Right kidney (tissue), 1 donor: ENCODE results near the gene CNPY4.
A peak's percentile ranks its signal among the peaks of the same experiment; 100 is the strongest.
"Not testable (repeated sequence)": the region's sequence is repeated elsewhere in the genome, so short reads cannot be mapped to it uniquely, and the experiment has no call there.

ENCODE experiments used
- DNase-seq: peaks from one replicate; pipeline ENCODE4 v3.0.0-alpha.2; 2016

The CNPY4 gene

DNA sequence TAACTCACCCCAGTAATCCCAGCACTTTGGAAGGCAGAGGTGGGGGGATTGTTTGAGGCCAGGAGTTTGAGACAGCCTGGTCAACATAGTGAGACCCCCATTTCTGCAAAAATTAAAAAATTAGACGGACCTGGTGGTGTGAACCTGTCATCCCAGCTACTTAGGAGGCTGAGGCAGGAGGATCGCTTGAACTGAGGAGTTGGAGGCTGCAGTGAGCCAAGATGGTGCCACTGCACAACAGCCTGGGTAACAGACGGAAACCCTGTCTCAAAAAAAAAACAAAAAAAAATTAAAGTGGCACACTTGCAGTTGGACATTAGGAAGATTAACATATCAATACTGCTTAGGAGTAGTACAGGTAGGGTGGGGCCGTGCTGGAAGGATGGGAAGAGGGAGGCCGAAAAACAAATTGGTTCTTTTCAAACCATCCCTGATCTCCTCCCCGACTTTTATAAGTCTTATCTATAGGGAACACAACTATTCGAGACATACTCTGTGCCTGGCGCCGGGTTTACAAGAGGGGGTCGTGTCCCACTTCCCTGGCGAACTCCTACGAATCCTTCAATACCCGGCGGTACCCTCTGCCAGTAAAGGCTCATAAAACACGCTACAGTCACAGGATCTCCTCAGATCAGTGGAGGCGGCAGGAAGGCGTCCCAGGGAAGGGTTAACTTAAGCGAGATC is 904 bp upstream of the CNPY4 start:
- DNase-seq = no peak

DNA sequence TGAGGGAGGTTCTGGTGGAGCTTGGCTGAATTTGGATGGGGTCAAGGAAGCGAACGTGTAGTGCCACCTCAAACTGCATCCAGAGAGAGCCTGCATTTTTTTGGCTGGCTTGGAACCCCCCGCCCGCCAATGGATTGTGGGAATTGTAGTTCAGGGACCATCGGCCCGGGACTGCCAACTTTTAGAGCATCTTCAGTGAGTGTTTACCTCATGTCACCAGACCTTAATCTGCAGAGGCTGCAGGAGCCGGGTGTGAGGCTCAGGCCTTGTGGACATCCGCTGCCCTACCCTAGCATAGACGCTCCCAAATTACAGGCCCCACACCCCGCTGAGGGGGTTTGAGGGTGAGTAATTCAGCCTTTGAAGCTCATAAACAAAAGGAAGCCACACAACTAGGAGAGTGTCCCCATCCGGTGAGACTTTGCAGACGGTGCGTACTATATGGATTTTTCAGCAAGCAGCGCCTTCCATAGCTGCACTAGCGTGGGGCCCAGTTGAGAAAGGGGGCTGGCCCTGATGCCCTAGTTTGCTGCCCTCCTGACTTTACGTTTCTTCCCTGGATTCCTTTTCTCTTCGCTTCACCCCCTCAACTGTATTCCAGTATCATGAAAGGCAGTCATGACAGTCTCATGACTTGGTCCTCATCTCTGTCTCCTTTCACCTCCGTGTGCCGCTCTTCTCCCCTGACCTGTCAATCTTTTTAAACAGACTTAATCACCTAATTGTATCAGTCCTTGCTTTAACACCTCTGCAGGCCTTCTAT is 717 bp downstream of the CNPY4 start:
- no peak for DNase-seq

DNA sequence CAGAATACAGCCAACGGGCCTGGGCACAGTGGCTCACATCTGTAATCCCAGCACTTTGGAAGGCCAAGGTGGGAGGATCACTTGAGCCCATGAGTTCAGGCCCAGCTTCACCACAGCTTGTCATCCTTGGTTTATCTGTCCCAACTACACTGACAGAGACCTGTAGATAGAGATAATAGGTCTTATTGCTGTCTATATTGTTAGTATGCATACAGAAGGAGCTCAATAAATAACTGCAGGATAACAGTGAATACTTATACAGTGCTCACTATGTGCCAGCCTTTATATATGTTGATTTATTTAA is 1.3 kb downstream of the CNPY4 start:
- no peak for DNase-seq

- DNase-seq = no peak
Measured at GRCh38 chr7:100122067-100122466, 2.6 kb downstream of the CNPY4 start.

DNA sequence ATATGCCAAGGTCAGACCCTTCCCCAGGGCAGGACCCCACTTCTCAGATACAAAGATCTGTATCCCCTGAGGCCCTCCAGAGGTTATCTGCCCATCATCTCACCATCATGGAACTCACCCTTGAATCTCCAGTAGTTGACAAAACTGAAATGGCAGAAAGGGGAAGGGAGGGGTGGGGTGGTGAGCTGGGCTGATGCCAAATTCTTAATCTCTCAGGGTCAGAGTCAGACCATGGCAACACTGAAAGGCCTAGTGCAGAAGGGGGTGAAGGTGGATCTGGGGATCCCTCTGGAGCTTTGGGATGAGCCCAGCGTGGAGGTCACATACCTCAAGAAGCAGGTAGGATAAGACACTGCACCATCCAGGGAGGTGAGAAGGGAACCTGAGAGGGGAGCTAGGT is 3.1 kb downstream of the CNPY4 start:
- no peak for DNase-seq

GRCh38 chr7:100124301-100125230 is 5.1 kb downstream of the CNPY4 start:
- DNase-seq = no peak

- peak; percentile 98 for DNase-seq
Measured at GRCh38 chr7:100126239-100126930, 7.0 kb downstream of the CNPY4 start.

DNA sequence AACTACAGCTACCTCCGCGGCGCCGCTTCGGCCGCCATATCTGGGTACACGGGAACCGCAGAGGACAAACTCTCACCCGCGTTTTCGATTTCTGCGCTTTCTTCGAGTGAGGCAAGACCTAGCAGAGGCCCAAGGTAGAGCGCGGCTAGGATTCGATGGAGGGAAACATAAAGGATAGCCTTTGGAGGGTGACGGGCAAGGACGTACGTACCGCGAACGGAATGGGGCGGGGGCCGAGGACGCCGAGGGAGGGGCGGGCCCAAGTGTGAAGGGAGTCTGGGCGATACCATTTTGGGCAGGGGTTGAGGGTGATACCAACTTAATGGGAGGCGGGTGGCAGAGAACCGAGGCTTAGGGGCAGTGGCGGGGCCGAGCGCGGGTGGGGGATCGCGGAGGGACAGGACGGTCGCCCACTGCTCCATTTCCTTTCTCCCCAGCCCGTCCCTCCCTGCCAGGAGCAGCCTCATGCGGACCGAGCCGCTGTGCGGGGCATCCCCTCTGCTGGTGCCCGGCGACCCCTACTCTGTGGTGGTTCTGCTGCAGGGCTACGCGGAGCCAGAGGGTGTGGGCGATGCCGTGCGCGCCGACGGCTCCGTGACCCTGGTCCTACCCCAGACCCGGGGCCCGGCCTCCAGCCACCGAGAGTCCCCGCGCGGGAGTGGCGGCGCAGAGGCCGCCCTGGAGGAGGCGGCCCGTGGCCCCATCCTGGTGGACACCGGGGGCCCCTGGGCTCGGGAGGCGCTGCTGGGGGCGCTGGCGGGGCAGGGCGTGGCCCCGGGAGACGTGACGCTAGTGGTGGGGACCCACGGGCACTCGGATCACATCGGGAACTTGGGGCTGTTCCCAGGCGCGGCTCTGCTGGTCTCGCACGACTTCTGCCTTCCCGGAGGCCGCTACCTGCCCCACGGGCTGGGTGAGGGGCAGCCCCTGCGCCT is 7.8 kb downstream of the CNPY4 start, which contains the start of gene MBLAC1:
Gene MBLAC1, plus strand, starts transcription at position 37 of the 935 bp plus-strand sequence. Its CDS starts 429 bp downstream, at position 466.
- DNase-seq = peak; percentile 90

- DNase-seq = peak; percentile 81
Measured at GRCh38 chr7:100127866-100128636, 8.6 kb downstream of the CNPY4 start.

- DNase-seq = no peak
Measured at GRCh38 chr7:100128637-100128963, 9.2 kb downstream of the CNPY4 start.

GRCh38 chr7:100130220-100130607 is 10.8 kb downstream of the CNPY4 start:
- DNase-seq = not testable (repeated sequence)

GRCh38 chr7:100130608-100131453 is 11.4 kb downstream of the CNPY4 start:
- peak; percentile 70 for DNase-seq

GRCh38 chr7:100132126-100132525 is 12.7 kb downstream of the CNPY4 start:
- no peak for DNase-seq

DNA sequence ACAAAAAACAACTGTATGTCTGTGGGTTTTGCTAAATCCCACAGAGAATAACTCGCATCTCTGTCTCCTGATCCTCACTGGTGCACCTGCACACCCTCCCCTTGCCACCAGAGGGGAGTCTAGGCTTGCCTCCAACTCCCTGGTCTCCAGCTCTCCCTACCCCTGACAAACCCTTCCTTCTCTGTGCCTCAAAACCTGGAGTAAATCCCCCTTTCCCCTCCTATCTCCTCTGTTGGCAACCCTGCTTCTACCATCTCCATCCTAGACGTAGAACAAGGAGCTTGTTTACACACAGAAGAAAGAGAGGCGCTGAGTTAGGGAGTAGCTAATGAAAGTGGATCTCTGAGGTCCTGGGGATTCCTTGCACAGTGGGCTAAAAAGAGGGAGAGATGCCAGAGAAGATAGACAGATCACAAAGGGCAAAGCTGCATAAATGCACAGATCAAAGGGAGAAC is 13.3 kb downstream of the CNPY4 start:
- peak; percentile 54 for DNase-seq

DNA sequence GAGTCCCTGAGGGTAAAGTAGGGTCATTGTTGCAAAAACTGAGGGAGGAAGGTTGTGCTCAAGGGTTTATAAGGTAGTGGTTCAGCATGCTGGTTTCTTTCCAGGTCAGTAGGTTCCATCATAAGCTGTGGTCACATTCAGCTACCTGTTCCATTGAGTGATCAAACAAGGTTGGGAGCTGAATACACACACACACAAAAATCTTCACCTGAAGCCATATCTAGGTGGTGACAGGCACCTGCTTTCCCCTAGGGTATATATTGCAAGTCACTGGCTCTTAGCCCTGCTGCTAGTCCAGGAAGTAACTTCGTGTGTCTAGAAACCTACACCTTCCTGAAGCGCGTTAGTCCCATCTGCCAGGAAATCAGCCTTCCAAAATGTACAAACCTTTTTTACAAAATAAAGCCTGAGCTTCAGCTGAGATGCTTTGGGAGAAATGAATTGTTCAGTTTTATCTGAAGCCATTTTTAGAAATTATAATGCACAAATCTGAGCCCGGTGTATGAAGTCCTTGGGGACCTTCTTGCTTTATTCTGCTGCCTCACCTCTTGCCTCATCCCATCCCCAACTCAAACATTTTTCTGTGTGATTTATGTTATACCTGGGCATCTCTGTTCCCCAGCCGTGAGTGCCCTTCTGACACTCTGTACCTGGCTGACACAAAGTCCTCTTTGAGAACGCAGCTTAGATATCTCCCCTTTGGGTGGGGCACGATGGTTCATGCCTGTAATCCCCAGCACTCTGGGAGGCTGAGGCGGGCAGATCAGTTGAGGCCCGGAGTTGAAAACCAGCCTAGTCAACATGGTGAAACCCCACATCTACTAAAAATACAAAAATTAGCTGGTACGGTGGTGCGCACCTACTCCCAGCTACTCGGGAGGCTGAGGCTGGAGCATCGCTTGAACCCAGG is 18.7 kb downstream of the CNPY4 start:
- no peak for DNase-seq

- no peak for DNase-seq
Measured at GRCh38 chr7:100141555-100141949, 22.1 kb downstream of the CNPY4 start.

- no peak for DNase-seq
Measured at GRCh38 chr7:100142461-100142860, 23.0 kb downstream of the CNPY4 start.

- DNase-seq = not testable (repeated sequence)
Measured at GRCh38 chr7:100146350-100146749, 26.9 kb downstream of the CNPY4 start.
